Erythroblast (primary cell): ENCODE measurements around the gene OPN4.

Experiments used
- GATA1 ChIP-seq: IDR thresholded peaks from 2 replicates; pipeline ENCODE4 v1.6.1; 2011; ENCODE audit warnings: low read depth, mild to moderate bottlenecking, control low read depth, low read length, moderate library complexity
- POLR2A ChIP-seq: IDR thresholded peaks from 2 replicates; pipeline ENCODE4 v1.6.1; 2011; ENCODE audit warnings: mild to moderate bottlenecking, low read length

GRCh38 chr10:86699125-86699524 is 44.8 kb downstream of the OPN4 start:
- TF ChIP-seq POLR2A (no peak), GATA1 (no peak)
